ENCODE results near the gene PDZD11.
"Not testable (repeated sequence)": the region's sequence is repeated elsewhere in the genome, so short reads cannot be mapped to it uniquely, and the experiment has no call there.

PDZD11 gene

DNA sequence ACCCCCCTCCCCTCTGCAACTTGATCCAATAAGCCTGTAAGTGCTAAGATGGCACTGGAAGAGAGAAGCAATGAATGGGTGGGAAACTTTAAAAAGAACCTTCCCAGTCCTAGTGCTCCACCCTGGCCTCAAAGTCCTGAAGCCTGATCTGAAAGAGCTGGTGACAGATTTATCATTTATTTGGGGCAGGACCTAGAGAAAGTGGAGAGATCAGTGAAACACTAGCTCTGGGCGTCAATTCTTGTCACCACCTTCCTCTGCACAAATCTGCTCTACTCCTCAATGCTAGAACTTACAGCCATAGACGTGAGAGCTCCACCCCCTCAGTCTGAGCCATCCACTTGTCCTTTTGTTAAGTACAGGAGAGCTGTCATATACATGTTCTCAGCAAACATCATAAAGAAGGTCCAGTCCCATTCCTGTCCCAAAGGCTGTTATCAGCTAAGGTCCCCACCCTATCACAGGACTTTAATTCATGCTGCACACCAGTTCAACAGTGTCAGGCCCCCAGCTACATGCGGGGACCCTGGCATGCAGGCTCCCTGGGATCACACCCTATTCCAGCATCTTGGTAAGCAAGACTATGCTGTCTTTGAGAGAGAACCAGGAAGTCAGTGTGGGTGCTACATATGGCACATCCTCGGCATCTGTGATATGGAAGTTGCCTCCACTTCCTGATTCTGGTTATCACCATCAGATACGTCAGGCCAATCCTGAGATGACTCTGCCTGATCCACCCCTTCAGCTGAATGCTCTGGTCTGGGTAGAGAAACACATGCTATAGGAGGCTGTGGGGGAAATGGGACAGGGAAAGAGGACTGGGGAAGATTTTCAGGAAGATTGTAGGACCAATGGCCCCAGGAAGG is 32.1 kb downstream of the PDZD11 start:
- no peak for DNase-seq (ENCODE audit: low read depth)

DNA sequence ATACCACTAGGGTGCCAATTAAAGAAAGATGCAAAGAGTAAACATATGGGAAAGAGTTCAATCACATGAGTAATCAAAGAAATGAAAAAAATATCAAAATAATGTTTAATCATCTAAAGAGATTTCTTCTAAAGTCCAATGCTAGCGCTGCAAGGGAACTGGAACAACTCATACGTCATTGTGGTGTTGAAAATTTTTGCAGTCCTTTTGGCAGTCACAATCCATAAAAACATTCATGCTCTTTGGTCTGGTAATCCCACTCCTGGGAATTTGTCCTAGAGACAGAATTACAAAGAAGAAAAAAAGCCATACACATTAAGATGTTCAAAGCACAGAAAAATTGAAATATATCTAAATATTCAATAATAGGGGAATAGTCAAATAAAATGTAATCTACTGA is 34.3 kb downstream of the PDZD11 start:
- DNase-seq (ENCODE audit: low read depth): no peak

GRCh38 chrX:70254909-70255308 is 34.8 kb downstream of the PDZD11 start:
- no peak for DNase-seq (ENCODE audit: low read depth)

DNA sequence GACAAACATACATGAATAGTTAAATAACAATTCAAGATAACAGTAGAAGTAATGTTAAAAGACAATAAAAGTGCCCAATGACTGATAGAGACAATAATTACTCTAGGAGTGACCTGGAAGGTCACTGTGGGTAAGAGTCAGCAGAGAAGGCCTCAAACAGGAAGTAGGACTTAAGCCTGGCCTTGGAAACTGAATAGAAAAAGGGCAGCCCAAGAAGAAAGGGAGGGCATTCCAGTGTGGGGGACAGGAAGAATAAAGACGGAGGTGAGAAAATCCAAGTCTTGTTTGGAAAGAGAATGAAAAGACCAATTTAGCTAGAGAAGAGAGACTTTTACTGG is 35.7 kb downstream of the PDZD11 start:
- no peak for DNase-seq (ENCODE audit: low read depth)

DNA sequence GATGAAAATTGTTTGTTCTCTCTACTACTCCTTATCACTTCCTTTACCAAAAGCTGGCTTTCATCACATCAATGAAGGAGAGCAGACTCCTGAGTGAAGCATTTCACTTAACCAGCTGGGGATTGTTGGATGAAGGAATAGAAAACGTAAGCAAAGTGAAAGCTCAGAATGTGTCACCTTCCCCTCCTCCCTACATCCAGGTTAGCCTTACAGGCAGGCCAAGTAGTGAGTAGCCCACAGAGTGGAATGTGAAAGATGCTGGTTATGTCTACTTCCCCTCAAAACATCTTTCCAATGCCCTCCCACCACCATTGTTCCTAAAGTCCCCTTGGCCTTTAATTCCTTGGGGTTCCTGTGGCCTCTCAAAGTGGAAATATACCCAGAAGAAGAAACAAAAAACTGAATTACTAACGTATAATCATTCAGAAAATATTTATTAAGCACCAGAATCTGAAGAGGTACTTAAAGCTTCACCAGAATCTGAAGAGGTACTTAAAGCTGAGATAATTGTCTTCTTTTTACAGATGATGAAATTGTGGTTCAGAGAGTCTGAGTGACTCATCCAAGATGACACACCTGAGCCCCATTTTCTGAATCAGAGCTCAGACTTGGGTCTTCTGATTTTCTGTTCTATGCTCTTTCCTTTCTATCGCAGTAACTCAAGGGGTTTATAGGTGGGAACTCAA is 36.2 kb downstream of the PDZD11 start:
- DNase-seq (ENCODE audit: low read depth): no peak

DNA sequence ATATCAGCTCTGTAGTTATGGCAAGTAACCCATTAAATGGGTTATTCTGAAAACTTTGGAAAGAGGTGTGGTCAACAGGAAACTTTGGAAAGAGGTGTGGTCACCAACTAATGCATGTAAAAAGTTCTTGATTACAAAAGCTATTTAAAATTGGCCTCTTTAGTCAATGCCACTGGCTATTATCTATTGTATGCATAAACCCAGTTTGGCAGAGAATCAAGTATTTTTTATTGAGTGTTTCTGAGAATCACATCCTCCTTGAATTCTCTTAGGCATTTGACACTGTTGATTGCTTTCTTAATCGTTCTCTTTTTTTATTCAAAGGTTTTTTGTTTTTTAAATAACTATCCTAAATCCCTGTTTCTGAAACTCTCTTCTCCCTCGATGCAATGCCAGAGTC is 37.2 kb downstream of the PDZD11 start:
- no peak for DNase-seq (ENCODE audit: low read depth)

GRCh38 chrX:70247252-70247651 is 42.5 kb downstream of the PDZD11 start:
- DNase-seq (ENCODE audit: low read depth): no peak

DNA sequence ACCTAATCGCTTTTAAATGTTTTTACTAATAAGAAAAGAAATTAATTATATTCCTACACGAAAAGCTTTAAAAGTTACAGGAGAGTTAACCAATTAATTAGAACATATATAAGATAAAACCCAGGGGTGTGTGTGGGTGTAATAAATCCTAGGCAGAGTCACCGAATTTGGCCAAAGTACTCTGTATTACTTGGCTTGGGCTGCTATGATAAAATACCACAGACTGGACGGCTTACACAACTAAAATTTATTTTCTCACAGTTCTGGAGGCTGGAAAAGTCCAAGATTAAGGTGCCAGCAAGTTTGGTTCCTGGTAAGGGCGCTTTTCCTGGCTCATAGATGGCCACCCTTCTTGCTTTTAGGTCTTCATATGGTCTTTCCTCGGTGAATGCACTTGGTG is 44.8 kb downstream of the PDZD11 start:
- DNase-seq (ENCODE audit: low read depth): no peak

- not testable (repeated sequence) for DNase-seq (ENCODE audit: low read depth)
Observed at GRCh38 chrX:70243601-70244000, 46.1 kb downstream of the PDZD11 start.

- DNase-seq (ENCODE audit: low read depth): no peak
Observed at GRCh38 chrX:70241501-70241900, 48.2 kb downstream of the PDZD11 start.

GRCh38 chrX:70240751-70241150 is 49.0 kb downstream of the PDZD11 start:
- DNase-seq (ENCODE audit: low read depth): no peak

All from stimulated activated CD8-positive, alpha-beta memory T cell treated with anti-CD3 and anti-CD28 coated beads, Interleukin-7, amount 100 ng/mL, for 24 hours (primary cell).